Measurements from ENCODE around the gene LPGAT1.

GRCh38 chr1:211730347-211730746 is 100.2 kb downstream of the LPGAT1 start:
- no peak for TF ChIP-seq ATF2 (CRISPR knock-in tag; IDR thresholded peaks at IDR 0.05)
- TF ChIP-seq ZKSCAN5 (CRISPR knock-in tag; IDR thresholded peaks at IDR 0.05), result no peak
- no peak for TF ChIP-seq RXRA (CRISPR knock-in tag; IDR thresholded peaks at IDR 0.05)
- TF ChIP-seq BHLHE40 (IDR thresholded peaks at IDR 0.05; ENCODE audit: low read length), result no peak
- no peak for TF ChIP-seq CREBL2 (CRISPR knock-in tag; IDR thresholded peaks at IDR 0.05; ENCODE audit: borderline replicate concordance)
- no peak for TF ChIP-seq POLR2A (IDR thresholded peaks at IDR 0.05; ENCODE audit: insufficient read depth in 1 of 2, low read depth in 2 of 2, low read length in 2 of 2)

Measured in HepG2 (cell line).